ENCODE measurements around the gene ZHX3. TPM values are rescaled to one million over a fixed set of nuclear protein-coding genes. Genes with fewer than 3 reads are reported as not detected.

The ZHX3 gene
- total and polyA plus RNA-seq, 2 of the 13 experiments (the other 11 are each of a cell fraction or from before 2014, with no cell fraction given): 8.4 to 11.7 TPM

GRCh38 chr20:41316602-41317545 is 657 bp downstream of the ZHX3 start (continued):
- peak; percentile 97 for TF ChIP-seq ARID4A (CRISPR knock-in tag; IDR thresholded peaks at IDR 0.05; ENCODE audit: borderline replicate concordance)
- TF ChIP-seq HINFP (CRISPR knock-in tag; IDR thresholded peaks at IDR 0.05; ENCODE audit: low read depth): no peak
- TF ChIP-seq ZMYM2 (CRISPR knock-in tag; IDR thresholded peaks at IDR 0.05): 0 out of 2 replicates have a peak, but pooled peaks have one; percentile 21
- TF ChIP-seq TARDBP (CRISPR knock-in tag; IDR thresholded peaks at IDR 0.05): no peak
- TF ChIP-seq TAF1 (CRISPR knock-in tag; IDR thresholded peaks at IDR 0.05): peak; percentile 29; the same call in 1 of the 2 replicates
- 0 out of 2 replicates have a peak, but pooled peaks have one; percentile 8 for TF ChIP-seq ZIK1 (CRISPR knock-in tag; IDR thresholded peaks at IDR 0.05; ENCODE audit: borderline replicate concordance, low read depth)
- TF ChIP-seq ZNF101 (CRISPR knock-in tag; IDR thresholded peaks at IDR 0.05; ENCODE audit: borderline replicate concordance, low read depth): no peak
- TF ChIP-seq PPARG (CRISPR knock-in tag; conservative IDR thresholded peaks at IDR 0.05): no peak
- peak; percentile 63 for TF ChIP-seq GATAD1 (CRISPR knock-in tag; IDR thresholded peaks at IDR 0.05)
- no peak for TF ChIP-seq ZBTB37 (CRISPR knock-in tag; IDR thresholded peaks at IDR 0.05)
- no peak for TF ChIP-seq MATR3 (CRISPR knock-in tag; IDR thresholded peaks at IDR 0.05)
- no peak for TF ChIP-seq IRX3 (CRISPR knock-in tag; IDR thresholded peaks at IDR 0.05; ENCODE audit: borderline replicate concordance, low read depth)
- TF ChIP-seq TOPORS (CRISPR knock-in tag; IDR thresholded peaks at IDR 0.05): peak; percentile 73
- TF ChIP-seq DDIT3 (CRISPR knock-in tag; IDR thresholded peaks at IDR 0.05): no peak
- 0 out of 2 replicates have a peak, but pooled peaks have one; percentile 5 for TF ChIP-seq ZNF281 (CRISPR knock-in tag; IDR thresholded peaks at IDR 0.05; ENCODE audit: borderline replicate concordance)
- no peak for TF ChIP-seq ZFYVE20 (CRISPR knock-in tag; IDR thresholded peaks at IDR 0.05; ENCODE audit: borderline replicate concordance, low read depth)
- TF ChIP-seq KAT8 (CRISPR knock-in tag; IDR thresholded peaks at IDR 0.05): no peak; the same call in 1 of the 2 replicates
